DND-41 (cell line): ENCODE measurements around the gene KLC1.

Experiments
- ATAC-seq: fragments of 200-7000 bp; cut with Tn5 transposase; 3 replicates; pipeline ENCODE4 v1.9.1; 2021; ENCODE audit warnings: low read depth; ENCODE audit not compliant: insufficient read depth
- DNase-seq: peaks from one replicate; pipeline ENCODE4 v3.0.0-alpha.2; 2020
- H2AFZ ChIP-seq: 2 replicates; pipeline ENCODE4 v1.6.0; 2012; ENCODE audit warnings: low read depth, low read length
- H3K27ac ChIP-seq: 2 replicates; pipeline ENCODE4 v1.5.1; 2012; ENCODE audit warnings: low read length, inconsistent platforms
- H3K27me3 ChIP-seq: fragments of 200-600 bp; sonication (generic); 2 replicates; pipeline ENCODE4 v1.6.0; 2012; ENCODE audit warnings: low read length, mild to moderate bottlenecking, inconsistent platforms; ENCODE audit not compliant: insufficient read depth, poor library complexity
- H3K36me3 ChIP-seq: 2 replicates; pipeline ENCODE4 v1.5.1; 2012; ENCODE audit warnings: low read length, inconsistent platforms; ENCODE audit not compliant: insufficient read depth
- H3K4me1 ChIP-seq: 2 replicates; pipeline ENCODE4 v1.5.1; 2012; ENCODE audit warnings: mild to moderate bottlenecking, low read length; ENCODE audit not compliant: insufficient read depth
- H3K4me2 ChIP-seq: 2 replicates; pipeline ENCODE4 v1.6.0; 2012; ENCODE audit warnings: mild to moderate bottlenecking, moderate library complexity, low read length, inconsistent platforms; ENCODE audit not compliant: insufficient read depth
- H3K4me3 ChIP-seq, 2 experiments: fragments of 200-600 bp in 1 of 2; shearing (Covaris generic) in 1 of 2; 2 replicates each; pipeline ENCODE4 v1.5.1; 2012 to 2016; ENCODE audit warnings: inconsistent platforms in 2 of 2, low read length in 2 of 2, mild to moderate bottlenecking in 2 of 2, low read depth in 1 of 2, moderate library complexity in 1 of 2
- H3K79me2 ChIP-seq: 2 replicates; pipeline ENCODE4 v1.6.0; 2012; ENCODE audit warnings: low read length, inconsistent platforms; ENCODE audit not compliant: insufficient read depth
- H3K9ac ChIP-seq: 2 replicates; pipeline ENCODE4 v1.6.0; 2012; ENCODE audit warnings: low read depth, mild to moderate bottlenecking, inconsistent platforms, low read length, moderate library complexity
- H3K9me3 ChIP-seq: 2 replicates; pipeline ENCODE4 v1.5.1; 2012; ENCODE audit warnings: low read length, moderate library complexity, mild to moderate bottlenecking, inconsistent platforms; ENCODE audit not compliant: insufficient read depth, severe bottlenecking
- H4K20me1 ChIP-seq: 2 replicates; pipeline ENCODE4 v1.6.0; 2012; ENCODE audit warnings: low read length; ENCODE audit not compliant: insufficient read depth
- EZH2 ChIP-seq: IDR thresholded peaks from 3 replicates; pipeline ENCODE4 v1.6.1; 2012; ENCODE audit warnings: borderline replicate concordance, low read depth, mild to moderate bottlenecking, moderate library complexity, low read length, inconsistent platforms; ENCODE audit not compliant: severe bottlenecking
- TF ChIP-seq, protein P1 (sequence below): IDR thresholded peaks from 2 replicates; pipeline ENCODE4 v1.5.1; 2012; ENCODE audit warnings: borderline replicate concordance, low read length, moderate library complexity, mild to moderate bottlenecking; ENCODE audit not compliant: poor library complexity, severe bottlenecking; ENCODE audit errors: extremely low read depth

The KLC1 gene

DNA sequence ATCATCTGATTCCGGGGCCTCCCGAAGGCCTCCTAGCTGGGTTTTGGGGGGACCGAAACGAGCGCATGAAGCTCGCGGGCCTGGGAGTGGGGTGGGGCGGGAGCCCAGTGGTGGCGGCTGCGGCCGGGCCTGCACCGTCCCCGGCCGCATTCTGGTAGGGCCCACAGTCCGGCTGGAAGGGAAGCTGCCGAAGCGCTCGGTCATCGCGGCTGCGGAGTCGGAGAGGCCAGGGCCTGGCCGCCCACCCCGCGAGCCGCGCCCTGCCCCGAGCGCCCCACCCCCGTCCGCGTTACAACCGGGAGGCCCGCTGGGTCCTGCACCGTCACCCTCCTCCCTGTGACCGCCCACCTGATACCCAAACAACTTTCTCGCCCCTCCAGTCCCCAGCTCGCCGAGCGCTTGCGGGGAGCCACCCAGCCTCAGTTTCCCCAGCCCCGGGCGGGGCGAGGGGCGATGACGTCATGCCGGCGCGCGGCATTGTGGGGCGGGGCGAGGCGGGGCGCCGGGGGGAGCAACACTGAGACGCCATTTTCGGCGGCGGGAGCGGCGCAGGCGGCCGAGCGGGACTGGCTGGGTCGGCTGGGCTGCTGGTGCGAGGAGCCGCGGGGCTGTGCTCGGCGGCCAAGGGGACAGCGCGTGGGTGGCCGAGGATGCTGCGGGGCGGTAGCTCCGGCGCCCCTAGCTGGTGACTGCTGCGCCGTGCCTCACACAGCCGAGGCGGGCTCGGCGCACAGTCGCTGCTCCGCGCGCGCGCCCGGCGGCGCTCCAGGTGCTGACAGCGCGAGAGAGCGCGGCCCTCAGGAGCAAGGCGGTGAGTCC is at the start of gene KLC1:
Gene KLC1, plus strand, starts transcription at position 528 of the 819 bp plus-strand sequence. CDS start 25,354 bp downstream, outside the sequence.
- Histone ChIP-seq H3K4me3 (peak within 1 kb of the TSS; percentile 62 to 93), H3K27ac (peak within 1 kb of the TSS; percentile 81), H3K4me2 (peak within 1 kb of the TSS; percentile 84), H3K9me3 (no peaks in the 10 kb centered on the region), H3K79me2 (peaks cover 48% of the 10 kb centered on the region), H3K36me3 (peaks cover 22% of the 10 kb centered on the region), H3K4me1 (peaks cover 51% of the 10 kb centered on the region), H4K20me1 (peaks cover 33% of the 10 kb centered on the region), H2AFZ (peak within 1 kb of the TSS; percentile 98), H3K27me3 (no peaks in the 10 kb centered on the region), H3K9ac (peak within 1 kb of the TSS; percentile 81)
- peak; percentile 69 for ATAC-seq
- TF ChIP-seq, protein P1, sequence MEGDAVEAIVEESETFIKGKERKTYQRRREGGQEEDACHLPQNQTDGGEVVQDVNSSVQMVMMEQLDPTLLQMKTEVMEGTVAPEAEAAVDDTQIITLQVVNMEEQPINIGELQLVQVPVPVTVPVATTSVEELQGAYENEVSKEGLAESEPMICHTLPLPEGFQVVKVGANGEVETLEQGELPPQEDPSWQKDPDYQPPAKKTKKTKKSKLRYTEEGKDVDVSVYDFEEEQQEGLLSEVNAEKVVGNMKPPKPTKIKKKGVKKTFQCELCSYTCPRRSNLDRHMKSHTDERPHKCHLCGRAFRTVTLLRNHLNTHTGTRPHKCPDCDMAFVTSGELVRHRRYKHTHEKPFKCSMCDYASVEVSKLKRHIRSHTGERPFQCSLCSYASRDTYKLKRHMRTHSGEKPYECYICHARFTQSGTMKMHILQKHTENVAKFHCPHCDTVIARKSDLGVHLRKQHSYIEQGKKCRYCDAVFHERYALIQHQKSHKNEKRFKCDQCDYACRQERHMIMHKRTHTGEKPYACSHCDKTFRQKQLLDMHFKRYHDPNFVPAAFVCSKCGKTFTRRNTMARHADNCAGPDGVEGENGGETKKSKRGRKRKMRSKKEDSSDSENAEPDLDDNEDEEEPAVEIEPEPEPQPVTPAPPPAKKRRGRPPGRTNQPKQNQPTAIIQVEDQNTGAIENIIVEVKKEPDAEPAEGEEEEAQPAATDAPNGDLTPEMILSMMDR: no peak
- TF ChIP-seq EZH2: no peak
- peak; percentile 81 for DNase-seq

DNA sequence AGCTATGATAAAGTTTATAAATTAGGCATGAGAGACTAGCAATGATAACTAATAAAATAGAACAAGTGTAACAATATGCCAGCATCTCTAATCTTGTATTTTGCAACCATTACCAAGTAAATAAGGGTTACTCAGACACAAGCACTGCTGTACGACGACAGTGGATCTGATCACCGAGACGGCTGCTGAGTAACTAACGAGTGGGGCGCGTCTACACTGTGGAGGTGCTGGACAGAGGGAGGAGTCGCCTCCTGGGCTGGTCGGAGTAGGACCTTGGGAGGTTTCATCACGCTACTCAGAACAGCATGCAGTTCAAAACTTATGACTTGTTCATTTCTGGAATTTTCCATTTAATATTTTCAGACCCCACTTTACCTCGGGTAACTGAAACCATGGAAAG is 47.8 kb upstream of the KLC1 start:
- no peak for TF ChIP-seq EZH2
- TF ChIP-seq, protein P1: no peak
- no peak for ATAC-seq
- Histone ChIP-seq H3K27me3 (no peaks in the 10 kb centered on the region), H3K4me2 (no peak overlapping the region), H3K9me3 (no peaks in the 10 kb centered on the region), H3K79me2 (no peaks in the 10 kb centered on the region; the same call in 1 of the 2 replicates), H3K4me1 (no peaks in the 10 kb centered on the region), H3K9ac (no peak overlapping the region), H4K20me1 (peaks cover 16% of the 10 kb centered on the region), H3K36me3 (peaks cover 26% of the 10 kb centered on the region), H2AFZ (no peak overlapping the region), H3K4me3 (no peak overlapping the region), H3K27ac (no peak overlapping the region)
- DNase-seq: no peak

GRCh38 chr14:103581954-103582703 is 46.9 kb upstream of the KLC1 start:
- Histone ChIP-seq H3K4me3 (no peak overlapping the region), H3K4me2 (no peak overlapping the region), H2AFZ (no peak overlapping the region), H3K79me2 (no peaks in the 10 kb centered on the region; the same call in 1 of the 2 replicates), H3K9ac (no peak overlapping the region), H3K4me1 (no peaks in the 10 kb centered on the region), H3K9me3 (no peaks in the 10 kb centered on the region), H3K36me3 (peaks cover 25% of the 10 kb centered on the region), H3K27ac (no peak overlapping the region), H3K27me3 (no peaks in the 10 kb centered on the region), H4K20me1 (peaks cover 16% of the 10 kb centered on the region)
- TF ChIP-seq, protein P1: no peak
- no peak for TF ChIP-seq EZH2
- DNase-seq (no peak), ATAC-seq (no peak)
